ENCODE data around the gene SPATS2L.

The SPATS2L gene

GRCh38 chr2:200425026-200425821 lies 118.7 kb downstream of the SPATS2L start:
- TF ChIP-seq ZBTB7A (tag by site-specific recombination; IDR thresholded peaks at IDR 0.05; ENCODE audit: low read depth) (no peak), ZNF211 (tag by site-specific recombination; IDR thresholded peaks at IDR 0.05; ENCODE audit: low read depth) (no peak), ZBTB20 (tag by site-specific recombination; IDR thresholded peaks at IDR 0.05) (no peak), ZNF350 (tag by site-specific recombination; IDR thresholded peaks at IDR 0.05) (no peak), ZNF510 (tag by site-specific recombination; IDR thresholded peaks at IDR 0.05; ENCODE audit: insufficient replicate concordance) (no peak), ZNF248 (tag by site-specific recombination; IDR thresholded peaks at IDR 0.05) (no peak), ZNF777 (tag by site-specific recombination; IDR thresholded peaks at IDR 0.05; ENCODE audit: borderline replicate concordance) (no peak), AEBP2 (tag by site-specific recombination; IDR thresholded peaks at IDR 0.05; ENCODE audit: borderline replicate concordance) (no peak), ZNF366 (tag by site-specific recombination; conservative IDR thresholded peaks at IDR 0.05) (no peak), ZNF2 (tag by site-specific recombination; IDR thresholded peaks at IDR 0.05) (no peak), ZNF585B (tag by site-specific recombination; IDR thresholded peaks at IDR 0.05) (no peak), ZNF670 (tag by site-specific recombination; IDR thresholded peaks at IDR 0.05; ENCODE audit: low read depth) (no peak), BCL11A (tag by site-specific recombination; IDR thresholded peaks at IDR 0.05; ENCODE audit: low read depth) (no peak)
- Histone ChIP-seq H3K27ac (ENCODE audit: extremely low read depth, low read depth, low read length) (no peak overlapping the region), H3K9me3 (ENCODE audit: control insufficient read depth, insufficient read depth, low read depth, low read length) (no peaks in the 10 kb centered on the region), H3K36me3 (ENCODE audit: control insufficient read depth in 2 of 2, insufficient read depth in 1 of 2, low read length in 2 of 2) (peaks cover 0 to 14% of the 10 kb centered on the region in 2 experiments; a peak in 1 of 3 replicates), H3K4me1 (ENCODE audit: control insufficient read depth, insufficient read depth, low read length) (no peaks in the 10 kb centered on the region), H3K4me3 (ENCODE audit: low read depth, low read length) (no peak overlapping the region)
- ChIA-PET POLR2A (no interaction called here), CTCF (no interaction called here)

GRCh38 chr2:200426754-200427153 lies 120.3 kb downstream of the SPATS2L start:
- CTCF ChIA-PET, result no interaction called here
- H3K36me3 ChIP-seq (ENCODE audit: control insufficient read depth in 2 of 2, insufficient read depth in 1 of 2, low read length in 2 of 2), result peaks cover 3 to 5% of the 10 kb centered on the region in 2 experiments; a peak in 1 of 3 replicates
- no peak overlapping the region for H3K27ac ChIP-seq (ENCODE audit: extremely low read depth, low read depth, low read length)
- no peaks in the 10 kb centered on the region for H3K4me1 ChIP-seq (ENCODE audit: control insufficient read depth, insufficient read depth, low read length)
- POLR2A ChIA-PET, result no interaction called here
- no peaks in the 10 kb centered on the region for H3K9me3 ChIP-seq (ENCODE audit: control insufficient read depth, insufficient read depth, low read depth, low read length)
- TF ChIP-seq PATZ1 (tag by site-specific recombination; IDR thresholded peaks at IDR 0.05), result no peak
- no peak for TF ChIP-seq GLIS1 (tag by site-specific recombination; IDR thresholded peaks at IDR 0.05)
- TF ChIP-seq ZNF558 (tag by site-specific recombination; IDR thresholded peaks at IDR 0.05), result no peak
- no peak for TF ChIP-seq ZNF530 (tag by site-specific recombination; IDR thresholded peaks at IDR 0.05; ENCODE audit: low read depth)
- no peak for TF ChIP-seq ZBTB20 (tag by site-specific recombination; IDR thresholded peaks at IDR 0.05)
- TF ChIP-seq ZBTB44 (tag by site-specific recombination; IDR thresholded peaks at IDR 0.05), result no peak
- no peak for TF ChIP-seq ELK4 (IDR thresholded peaks at IDR 0.05; ENCODE audit: borderline replicate concordance, low read depth, low read length)
- no peak for TF ChIP-seq ZNF621 (tag by site-specific recombination; IDR thresholded peaks at IDR 0.05)
- no peak for TF ChIP-seq ZFP3 (tag by site-specific recombination; IDR thresholded peaks at IDR 0.05; ENCODE audit: low read depth)
- no peak for TF ChIP-seq GLI2 (tag by site-specific recombination; IDR thresholded peaks at IDR 0.05; ENCODE audit: borderline replicate concordance, low read depth)
- H3K4me3 ChIP-seq (ENCODE audit: low read depth, low read length), result no peak overlapping the region

Data from HEK293 (cell line).